Activated CD4-positive, alpha-beta T cell treated with anti-CD3 and anti-CD28 coated beads for 36 hours (primary cell): ENCODE data around the gene ME1. TPM values are rescaled to one million over a fixed set of nuclear protein-coding genes. Genes with fewer than 3 reads are reported as not detected.

Experiments
- total RNA-seq, 2 experiments: library from RNA; stranded (reverse); gene quantifications; one replicate each; pipeline ENCODE4 v1.2.3, GENCODE V29; 2021

ME1 gene
- total RNA-seq, 2 experiments from 2014 or later = 0.05 TPM

Other genes with a start within 250 kb of the ME1 start
- gene PGM3, start 237.8 kb downstream of the ME1 start, total RNA-seq = 10 to 100 TPM; 12.6 to 19.6 TPM
- 1 to 10 TPM; 1.6 to 1.9 TPM for gene RWDD2A, start 237.7 kb downstream of the ME1 start, total RNA-seq
- not detected for gene PRSS35, start 81.5 kb upstream of the ME1 start, total RNA-seq